BE2C (cell line): ENCODE results near the gene GNAZ.
A peak's percentile ranks its signal among the peaks of the same experiment; 100 is the strongest.

Source experiments
- DNase-seq: peaks from one replicate; pipeline ENCODE4 v3.0.0-alpha.2; 2020
- H3K27me3 ChIP-seq: fragments of 250-450 bp; sonication (Bioruptor Pico); 2 replicates; pipeline ENCODE4 v1.5.1; 2020; ENCODE audit warnings: mild to moderate bottlenecking
- H3K36me3 ChIP-seq: fragments of 250-450 bp; sonication (Bioruptor Pico); 2 replicates; pipeline ENCODE4 v1.5.1; 2020; ENCODE audit warnings: mild to moderate bottlenecking
- H3K4me1 ChIP-seq: fragments of 250-450 bp; sonication (Bioruptor Pico); 2 replicates; pipeline ENCODE4 v1.5.1; 2020
- H3K4me3 ChIP-seq: 2 replicates; pipeline ENCODE4 v1.5.1; 2011; ENCODE audit warnings: low read depth, low read length
- H3K9me3 ChIP-seq: fragments of 250-450 bp; sonication (Bioruptor Pico); 2 replicates; pipeline ENCODE4 v1.5.1; 2020
- CTCF ChIP-seq: IDR thresholded peaks from 2 replicates; pipeline ENCODE4 v1.5.1; 2012; ENCODE audit warnings: mild to moderate bottlenecking, low read depth, low read length

The GNAZ gene

DNA sequence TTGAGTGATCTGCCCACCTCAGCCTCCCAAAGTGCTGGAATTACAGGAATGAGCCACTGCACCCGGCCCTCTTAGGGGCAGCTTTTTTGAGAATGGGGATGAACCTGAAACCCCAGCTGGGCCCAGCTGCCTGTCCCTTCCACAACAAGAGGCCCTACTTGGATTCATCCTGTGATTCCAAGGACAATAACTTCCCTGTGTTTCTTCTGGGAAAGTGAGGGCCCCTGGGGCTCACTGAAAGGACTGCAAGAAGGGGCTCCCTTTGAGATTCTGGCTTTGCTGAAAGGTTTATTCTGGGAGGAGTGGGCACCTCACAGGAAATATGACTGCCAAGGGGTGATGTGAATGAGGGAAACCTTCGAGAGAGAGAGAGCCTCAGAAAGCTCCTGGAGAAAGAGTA, 12.3 kb upstream of the GNAZ start:
- Histone ChIP-seq H3K4me1 (no peaks in the 10 kb centered on the region), H3K9me3 (no peaks in the 10 kb centered on the region; the same call in 1 of the 2 replicates), H3K36me3 (no peaks in the 10 kb centered on the region), H3K27me3 (no peaks in the 10 kb centered on the region), H3K4me3 (no peak overlapping the region)
- no peak for TF ChIP-seq CTCF
- DNase-seq = no peak

GRCh38 chr22:23058481-23059283, 11.6 kb upstream of the GNAZ start:
- Histone ChIP-seq H3K4me3 (no peak overlapping the region), H3K27me3 (no peaks in the 10 kb centered on the region), H3K36me3 (no peaks in the 10 kb centered on the region), H3K9me3 (no peaks in the 10 kb centered on the region; the same call in 1 of the 2 replicates), H3K4me1 (no peaks in the 10 kb centered on the region)
- TF ChIP-seq CTCF = no peak
- no peak for DNase-seq

- TF ChIP-seq CTCF = no peak
- Histone ChIP-seq H3K36me3 (no peaks in the 10 kb centered on the region), H3K4me1 (no peaks in the 10 kb centered on the region), H3K27me3 (no peaks in the 10 kb centered on the region), H3K4me3 (no peak overlapping the region), H3K9me3 (no peaks in the 10 kb centered on the region; the same call in 1 of the 2 replicates)
- no peak for DNase-seq
Observed at GRCh38 chr22:23059284-23059948, 10.9 kb upstream of the GNAZ start.

- Histone ChIP-seq H3K36me3 (no peaks in the 10 kb centered on the region), H3K27me3 (no peaks in the 10 kb centered on the region), H3K4me3 (no peak overlapping the region), H3K9me3 (no peaks in the 10 kb centered on the region; the same call in 1 of the 2 replicates), H3K4me1 (no peaks in the 10 kb centered on the region)
- DNase-seq = peak; percentile 3
- no peak for TF ChIP-seq CTCF
Observed at GRCh38 chr22:23060612-23061400, 9.5 kb upstream of the GNAZ start.

DNA sequence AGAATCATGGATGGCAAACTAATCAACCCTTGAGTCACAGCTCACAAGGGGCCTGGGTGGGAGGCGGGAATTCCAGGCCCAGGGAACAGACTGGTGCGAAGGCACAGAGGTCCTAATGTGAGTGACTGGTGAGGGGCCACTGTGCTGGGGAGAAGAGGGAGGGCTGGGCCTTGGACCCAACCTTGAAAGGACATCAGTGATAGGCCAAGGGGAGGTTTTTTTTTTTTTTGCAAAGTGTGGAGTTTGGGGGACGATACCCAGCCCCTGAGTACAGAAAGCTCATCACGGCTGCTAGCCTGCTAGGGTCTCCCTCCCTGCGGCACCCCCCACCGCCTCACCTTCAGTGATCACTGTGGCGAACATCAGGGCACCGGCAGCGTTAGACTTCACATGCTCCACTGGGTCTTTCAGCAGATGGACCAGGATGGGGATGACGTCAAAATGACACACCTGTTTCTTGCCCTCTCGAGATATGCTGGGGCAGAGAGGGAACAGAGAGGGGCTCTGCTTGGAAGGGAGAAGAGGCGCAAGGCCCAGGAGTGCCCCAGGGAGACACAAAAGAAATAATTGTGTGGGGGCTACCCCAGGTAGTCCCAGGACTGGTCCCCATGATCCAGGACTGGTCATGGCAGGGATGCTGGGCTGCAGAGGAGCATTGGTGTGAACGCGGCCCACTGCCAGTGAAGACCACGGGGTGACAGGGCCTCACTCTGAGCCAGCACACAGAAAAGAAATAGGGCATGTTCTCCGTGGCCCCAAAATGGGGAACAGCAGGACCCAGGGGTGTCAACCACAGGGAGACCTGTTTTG, 8.6 kb upstream of the GNAZ start:
- H3K27me3 ChIP-seq = no peaks in the 10 kb centered on the region
- no peak overlapping the region for H3K4me3 ChIP-seq
- no peaks in the 10 kb centered on the region for H3K4me1 ChIP-seq
- H3K9me3 ChIP-seq = no peaks in the 10 kb centered on the region; the same call in 1 of the 2 replicates
- no peaks in the 10 kb centered on the region for H3K36me3 ChIP-seq
- TF ChIP-seq CTCF = no peak
- DNase-seq = peak; percentile 7
